ENCODE results near the gene C1orf50.

The C1orf50 gene

DNA sequence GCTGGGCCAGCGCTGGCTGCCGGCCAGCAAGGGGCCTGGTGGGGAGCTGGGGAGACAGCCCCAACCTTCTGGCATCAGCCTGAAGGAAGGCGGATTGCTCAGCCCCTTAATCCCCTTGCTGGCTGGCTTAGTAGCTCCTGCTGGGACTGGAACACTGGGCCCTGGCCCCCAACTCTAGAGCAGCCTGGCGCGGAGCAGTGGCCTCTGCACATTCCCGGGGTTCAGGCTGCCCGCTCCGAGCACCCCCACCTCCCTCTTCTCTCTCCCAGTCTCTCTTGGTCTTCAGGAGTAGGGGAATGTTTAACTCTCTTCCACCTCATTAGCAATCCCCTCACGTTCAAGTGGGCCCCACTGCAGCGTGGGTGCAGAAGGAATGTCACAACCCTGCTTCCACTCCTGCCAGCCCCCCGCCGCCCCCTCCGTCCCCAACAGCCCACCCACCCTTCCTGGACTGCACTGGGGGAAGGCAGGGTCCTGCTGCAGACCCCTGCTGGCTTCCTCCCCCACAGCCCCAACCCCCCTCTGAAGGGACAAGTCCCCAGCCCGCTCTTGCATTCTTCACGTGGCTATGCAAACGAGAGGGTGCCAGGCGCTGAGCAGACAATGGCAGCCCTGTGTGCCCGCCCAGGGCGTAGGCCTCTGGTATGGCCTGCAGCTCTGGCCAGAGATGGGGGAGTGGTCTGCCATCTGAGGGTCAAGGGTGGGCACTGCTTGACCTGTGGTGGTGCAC, 26.0 kb upstream of the C1orf50 start:
- Histone ChIP-seq H3K4me3 (no peak overlapping the region), H3K27ac (no peak overlapping the region)
- TF ChIP-seq, protein P1, sequence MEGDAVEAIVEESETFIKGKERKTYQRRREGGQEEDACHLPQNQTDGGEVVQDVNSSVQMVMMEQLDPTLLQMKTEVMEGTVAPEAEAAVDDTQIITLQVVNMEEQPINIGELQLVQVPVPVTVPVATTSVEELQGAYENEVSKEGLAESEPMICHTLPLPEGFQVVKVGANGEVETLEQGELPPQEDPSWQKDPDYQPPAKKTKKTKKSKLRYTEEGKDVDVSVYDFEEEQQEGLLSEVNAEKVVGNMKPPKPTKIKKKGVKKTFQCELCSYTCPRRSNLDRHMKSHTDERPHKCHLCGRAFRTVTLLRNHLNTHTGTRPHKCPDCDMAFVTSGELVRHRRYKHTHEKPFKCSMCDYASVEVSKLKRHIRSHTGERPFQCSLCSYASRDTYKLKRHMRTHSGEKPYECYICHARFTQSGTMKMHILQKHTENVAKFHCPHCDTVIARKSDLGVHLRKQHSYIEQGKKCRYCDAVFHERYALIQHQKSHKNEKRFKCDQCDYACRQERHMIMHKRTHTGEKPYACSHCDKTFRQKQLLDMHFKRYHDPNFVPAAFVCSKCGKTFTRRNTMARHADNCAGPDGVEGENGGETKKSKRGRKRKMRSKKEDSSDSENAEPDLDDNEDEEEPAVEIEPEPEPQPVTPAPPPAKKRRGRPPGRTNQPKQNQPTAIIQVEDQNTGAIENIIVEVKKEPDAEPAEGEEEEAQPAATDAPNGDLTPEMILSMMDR (IDR thresholded peaks at IDR 0.05): no peak
- no peak for DNase-seq (ENCODE audit: low spot score)

DNA sequence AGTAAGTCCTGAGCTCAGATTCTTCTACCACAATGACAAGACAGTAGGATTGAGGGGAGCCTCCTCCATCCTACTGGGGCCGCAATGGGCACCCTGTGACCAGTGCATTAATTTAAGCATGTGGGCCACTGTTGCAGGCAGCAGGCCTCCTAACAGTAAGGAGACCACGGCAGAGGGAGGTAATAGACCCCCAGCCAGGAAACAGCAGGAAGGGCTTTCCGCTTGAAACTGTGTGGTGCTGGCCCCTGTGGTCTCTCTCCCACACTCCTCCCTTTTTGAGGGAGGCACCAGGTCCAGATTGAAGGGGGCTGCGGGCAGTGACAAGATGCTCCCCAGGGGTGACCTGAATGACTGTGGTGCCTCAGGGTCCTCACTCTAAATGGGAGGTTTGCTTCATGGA, 25.3 kb upstream of the C1orf50 start:
- H3K27ac ChIP-seq: no peak overlapping the region
- H3K4me3 ChIP-seq: no peak overlapping the region
- TF ChIP-seq, protein P1 (IDR thresholded peaks at IDR 0.05): no peak
- DNase-seq (ENCODE audit: low spot score): no peak

DNA sequence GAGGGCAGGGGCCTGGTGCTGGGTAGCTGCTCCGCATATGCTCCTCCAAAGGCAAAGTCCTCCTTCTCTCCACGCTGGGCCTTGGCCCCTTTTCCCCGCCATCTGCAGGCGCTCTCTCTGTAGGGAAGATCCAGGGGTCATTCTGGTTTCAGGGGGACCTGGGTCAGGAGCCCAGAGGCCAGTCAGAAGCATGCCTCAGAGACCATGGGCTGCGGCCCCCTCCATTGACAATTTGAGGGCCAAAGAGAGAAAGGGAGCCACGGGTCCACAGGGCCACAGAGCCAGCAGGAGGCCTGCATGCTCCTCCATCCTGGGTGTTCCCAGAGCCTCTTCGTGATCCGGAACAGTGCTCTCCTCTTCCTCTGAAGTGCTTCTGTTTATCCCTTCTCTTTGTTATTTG, 24.9 kb upstream of the C1orf50 start:
- TF ChIP-seq, protein P1 (IDR thresholded peaks at IDR 0.05): no peak
- Histone ChIP-seq H3K27ac (no peak overlapping the region), H3K4me3 (no peak overlapping the region)
- no peak for DNase-seq (ENCODE audit: low spot score)

DNA sequence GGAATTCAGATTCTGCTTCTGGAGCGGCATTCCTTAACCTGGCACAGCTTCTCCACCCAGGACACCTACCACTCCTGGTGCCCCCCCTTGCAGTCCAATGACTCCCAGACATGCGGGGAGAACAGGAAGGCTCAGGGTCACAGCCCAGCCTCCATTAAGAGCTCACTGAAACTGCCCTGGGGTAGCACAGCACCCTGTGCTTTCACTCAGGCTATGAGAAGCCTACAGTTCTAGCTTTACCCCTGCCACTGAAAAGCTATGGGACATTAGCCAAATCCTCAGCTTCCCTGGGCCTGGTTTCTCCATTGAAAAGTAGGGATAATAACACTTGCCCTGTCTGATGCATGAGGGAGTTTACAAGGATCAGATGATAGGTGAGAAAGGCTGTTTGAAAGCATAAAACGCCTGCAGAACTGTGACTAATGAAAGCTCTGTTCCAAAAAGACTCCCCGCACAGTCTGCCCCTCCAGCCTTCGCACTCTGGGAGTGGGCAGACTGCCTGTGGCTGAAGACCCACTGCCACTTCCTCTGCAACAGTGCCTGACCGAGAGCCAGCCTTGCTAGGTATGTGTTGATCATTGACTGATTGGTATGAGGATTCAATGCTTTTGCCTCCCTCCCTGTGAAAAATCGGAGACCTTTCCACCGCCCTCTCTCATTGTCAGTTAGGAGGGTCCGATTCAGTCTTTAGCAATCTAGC, 24.3 kb upstream of the C1orf50 start:
- TF ChIP-seq, protein P1 (IDR thresholded peaks at IDR 0.05): no peak
- no peak overlapping the region for H3K27ac ChIP-seq
- no peak overlapping the region for H3K4me3 ChIP-seq
- DNase-seq (ENCODE audit: low spot score): no peak

DNA sequence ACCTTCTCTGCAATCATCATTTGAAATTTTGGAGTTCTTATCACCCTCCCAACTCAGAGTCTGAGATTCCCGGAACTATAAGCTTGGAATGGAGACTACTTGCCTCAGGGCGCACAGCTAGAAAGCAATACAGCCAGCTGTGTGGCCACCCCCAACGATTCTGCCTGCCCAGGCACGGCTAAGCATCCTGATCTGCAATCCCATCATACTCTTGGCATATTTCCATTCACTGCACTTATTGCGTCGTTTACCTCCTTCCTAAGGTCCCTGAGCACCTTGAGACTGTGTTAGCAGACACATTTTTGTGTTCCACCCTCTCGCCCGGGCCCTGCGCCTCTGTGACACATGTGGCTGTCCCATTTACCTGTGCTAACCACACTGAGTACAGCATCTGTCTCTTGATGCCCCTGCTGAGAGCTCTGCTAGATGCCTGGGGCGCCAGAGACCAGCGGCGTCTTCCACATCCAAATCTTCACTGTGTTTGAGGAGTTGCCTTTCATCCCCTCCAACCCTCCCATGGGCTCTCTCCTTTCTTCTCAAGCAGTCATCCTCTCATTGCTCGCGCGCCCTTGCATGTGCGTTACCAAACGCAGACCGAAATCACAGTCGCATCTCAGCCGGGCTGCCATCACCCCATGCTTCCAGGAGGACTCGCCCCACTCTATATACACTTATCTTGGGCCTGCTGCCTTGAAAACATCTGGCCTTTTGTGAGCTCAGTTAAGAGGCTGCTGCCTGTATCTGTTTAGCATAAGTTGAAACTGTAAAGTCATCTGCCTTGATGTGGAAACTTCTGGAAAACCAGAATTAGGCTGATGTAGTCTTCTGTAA, 23.5 kb upstream of the C1orf50 start:
- Histone ChIP-seq H3K4me3 (no peak overlapping the region), H3K27ac (no peak overlapping the region)
- TF ChIP-seq, protein P1 (IDR thresholded peaks at IDR 0.05): no peak
- DNase-seq (ENCODE audit: low spot score): no peak

DNA sequence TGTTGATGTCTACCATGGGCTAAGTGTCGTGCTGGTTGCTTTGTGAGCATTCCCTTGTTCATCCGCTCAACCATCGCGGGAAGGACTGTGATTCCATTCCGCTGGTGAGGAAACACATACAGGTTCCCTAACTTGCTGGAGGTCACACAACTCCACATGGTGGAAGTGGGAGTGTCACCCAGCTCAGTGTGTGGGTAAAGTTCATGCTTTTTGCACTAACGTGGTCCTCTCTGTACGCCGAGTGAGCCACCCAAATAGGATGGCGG, 23.0 kb upstream of the C1orf50 start:
- TF ChIP-seq, protein P1 (IDR thresholded peaks at IDR 0.05): no peak
- no peak for DNase-seq (ENCODE audit: low spot score)
- no peak overlapping the region for H3K4me3 ChIP-seq
- no peak overlapping the region for H3K27ac ChIP-seq
